Muscle layer of colon (tissue), 2 donors: ENCODE measurements around the gene RAI1.

ENCODE experiments used
- H3K27ac ChIP-seq: one replicate; pipeline ENCODE4 v1.7.0; 2013; ENCODE audit warnings: low read depth, mild to moderate bottlenecking, low read length, moderate library complexity
- H3K27me3 ChIP-seq, 2 donors: one replicate each; pipeline ENCODE4 v1.7.0; 2013; ENCODE audit warnings: low read length in 2 of 2, mild to moderate bottlenecking in 2 of 2; ENCODE audit not compliant: insufficient read depth in 2 of 2, control insufficient read depth in 1 of 2
- H3K36me3 ChIP-seq: one replicate; pipeline ENCODE4 v1.7.0; 2013; ENCODE audit warnings: mild to moderate bottlenecking, low read length; ENCODE audit not compliant: insufficient read depth
- H3K4me1 ChIP-seq: one replicate; pipeline ENCODE4 v1.7.0; 2013; ENCODE audit warnings: mild to moderate bottlenecking, low read length; ENCODE audit not compliant: insufficient read depth
- H3K4me3 ChIP-seq, 2 donors: one replicate each; pipeline ENCODE4 v1.7.0; 2013; ENCODE audit warnings: low read length in 2 of 2, low read depth in 1 of 2, mild to moderate bottlenecking in 1 of 2, moderate library complexity in 1 of 2
- H3K9ac ChIP-seq: one replicate; pipeline ENCODE4 v1.7.0; 2013; ENCODE audit warnings: low read length
- H3K9me3 ChIP-seq: one replicate; pipeline ENCODE4 v1.7.0; 2013; ENCODE audit warnings: mild to moderate bottlenecking, low read length
- donor health status: abdominal sarcoma.
- donor health status: Adenocarcinoma of cecum.

The RAI1 gene

GRCh38 chr17:17736205-17737183 is 55.2 kb downstream of the RAI1 start:
- no peaks in the 10 kb centered on the region for H3K36me3 ChIP-seq
- H3K4me3 ChIP-seq, result no peak overlapping the region
- no peaks in the 10 kb centered on the region for H3K27me3 ChIP-seq
- peaks cover 37% of the 10 kb centered on the region for H3K4me1 ChIP-seq
- no peak overlapping the region for H3K27ac ChIP-seq
- H3K9ac ChIP-seq, result no peak overlapping the region
- no peaks in the 10 kb centered on the region for H3K9me3 ChIP-seq

GRCh38 chr17:17737961-17738894 is 57.0 kb downstream of the RAI1 start:
- Histone ChIP-seq H3K4me1 (peaks cover 45% of the 10 kb centered on the region), H3K27ac (peak overlapping the region; percentile 59), H3K36me3 (no peaks in the 10 kb centered on the region), H3K4me3 (no peak overlapping the region), H3K9me3 (no peaks in the 10 kb centered on the region), H3K9ac (no peak overlapping the region), H3K27me3 (no peaks in the 10 kb centered on the region)

GRCh38 chr17:17738901-17739300 is 57.6 kb downstream of the RAI1 start:
- no peaks in the 10 kb centered on the region for H3K9me3 ChIP-seq
- H3K4me3 ChIP-seq, result no peak overlapping the region
- no peaks in the 10 kb centered on the region for H3K36me3 ChIP-seq
- H3K27me3 ChIP-seq, result no peaks in the 10 kb centered on the region
- H3K4me1 ChIP-seq, result peaks cover 45% of the 10 kb centered on the region
- H3K9ac ChIP-seq, result no peak overlapping the region
- H3K27ac ChIP-seq, result peak overlapping the region; percentile 59

- H3K27me3 ChIP-seq, result no peaks in the 10 kb centered on the region
- H3K36me3 ChIP-seq, result no peaks in the 10 kb centered on the region
- H3K4me3 ChIP-seq, result no peak overlapping the region
- H3K9me3 ChIP-seq, result no peaks in the 10 kb centered on the region
- peaks cover 45% of the 10 kb centered on the region for H3K4me1 ChIP-seq
- peak overlapping the region; percentile 12 for H3K9ac ChIP-seq
- peak overlapping the region; percentile 59 for H3K27ac ChIP-seq
These were observed 58.3 kb downstream of the RAI1 start for GRCh38 chr17:17739388-17740066.

GRCh38 chr17:17740615-17741348 is 59.5 kb downstream of the RAI1 start:
- H3K9ac ChIP-seq, result no peak overlapping the region
- H3K4me1 ChIP-seq, result peaks cover 45% of the 10 kb centered on the region
- H3K27ac ChIP-seq, result peak overlapping the region; percentile 92
- H3K36me3 ChIP-seq, result no peaks in the 10 kb centered on the region
- no peaks in the 10 kb centered on the region for H3K27me3 ChIP-seq
- H3K4me3 ChIP-seq, result peak overlapping the region in 1 of 2 donors; percentile 4
- H3K9me3 ChIP-seq, result no peaks in the 10 kb centered on the region

- no peaks in the 10 kb centered on the region for H3K9me3 ChIP-seq
- peak overlapping the region; percentile 4 for H3K9ac ChIP-seq
- no peaks in the 10 kb centered on the region for H3K27me3 ChIP-seq
- H3K4me3 ChIP-seq, result peak overlapping the region in 1 of 2 donors; percentile 4
- peaks cover 45% of the 10 kb centered on the region for H3K4me1 ChIP-seq
- peak overlapping the region; percentile 92 for H3K27ac ChIP-seq
- no peaks in the 10 kb centered on the region for H3K36me3 ChIP-seq
These were observed 60.2 kb downstream of the RAI1 start for GRCh38 chr17:17741349-17742023.

- no peaks in the 10 kb centered on the region for H3K36me3 ChIP-seq
- no peaks in the 10 kb centered on the region for H3K9me3 ChIP-seq
- peak overlapping the region; percentile 4 for H3K9ac ChIP-seq
- H3K27ac ChIP-seq, result no peak overlapping the region
- no peaks in the 10 kb centered on the region for H3K27me3 ChIP-seq
- peaks cover 49% of the 10 kb centered on the region for H3K4me1 ChIP-seq
- no peak overlapping the region for H3K4me3 ChIP-seq
These were observed 60.9 kb downstream of the RAI1 start for GRCh38 chr17:17742133-17742621.

- Histone ChIP-seq H3K36me3 (no peaks in the 10 kb centered on the region), H3K4me3 (no peak overlapping the region), H3K27ac (no peak overlapping the region), H3K9ac (no peak overlapping the region), H3K27me3 (no peaks in the 10 kb centered on the region), H3K9me3 (no peaks in the 10 kb centered on the region), H3K4me1 (peaks cover 50% of the 10 kb centered on the region)
These were observed 61.6 kb downstream of the RAI1 start for GRCh38 chr17:17742688-17743390.

GRCh38 chr17:17743391-17744112 is 62.3 kb downstream of the RAI1 start:
- peaks cover 45% of the 10 kb centered on the region for H3K4me1 ChIP-seq
- no peak overlapping the region for H3K4me3 ChIP-seq
- H3K27ac ChIP-seq, result no peak overlapping the region
- H3K9ac ChIP-seq, result no peak overlapping the region
- H3K9me3 ChIP-seq, result no peaks in the 10 kb centered on the region
- H3K36me3 ChIP-seq, result no peaks in the 10 kb centered on the region
- no peaks in the 10 kb centered on the region for H3K27me3 ChIP-seq
